ENCODE measurements around the gene CTNNB1. TPM values are rescaled to one million over a fixed set of nuclear protein-coding genes. Genes with fewer than 3 reads are reported as not detected.

CTNNB1 gene
- total RNA-seq, 1 donor: 1,165 TPM

GRCh38 chr3:41209646-41210045 is 10.3 kb downstream of the CTNNB1 start:
- Histone ChIP-seq H3K4me2 (ENCODE audit: insufficient read depth, low read length) (no peak overlapping the region), H2AFZ (ENCODE audit: low read length) (no peak overlapping the region), H3K9me3 (ENCODE audit: low read depth, low read length) (no peaks in the 10 kb centered on the region), H3K36me3 (ENCODE audit: insufficient read depth, low read length) (no peaks in the 10 kb centered on the region), H4K20me1 (ENCODE audit: insufficient read depth, low read length) (peaks cover 94% of the 10 kb centered on the region), H3K27me3 (ENCODE audit: insufficient read depth, low read length) (no peaks in the 10 kb centered on the region), H3K4me1 (ENCODE audit: insufficient read depth, low read length) (peaks cover 26% of the 10 kb centered on the region), H3K79me2 (ENCODE audit: insufficient read depth, low read length) (peaks cover 97% of the 10 kb centered on the region), H3K27ac (ENCODE audit: low read depth, low read length) (no peak overlapping the region), H3K4me3 (ENCODE audit: insufficient read depth, low read length) (no peak overlapping the region)
- no peak for DNase-seq (ENCODE audit: insufficient read length, low spot score, missing footprints)
- no peak for TF ChIP-seq CTCF (IDR thresholded peaks at IDR 0.05; ENCODE audit: extremely low read depth, low read depth, low read length)

- TF ChIP-seq CTCF (IDR thresholded peaks at IDR 0.05; ENCODE audit: extremely low read depth, low read depth, low read length): no peak
- no peak overlapping the region for H3K4me3 ChIP-seq (ENCODE audit: insufficient read depth, low read length)
- H3K9me3 ChIP-seq (ENCODE audit: low read depth, low read length): no peaks in the 10 kb centered on the region
- H4K20me1 ChIP-seq (ENCODE audit: insufficient read depth, low read length): peaks cover 91% of the 10 kb centered on the region
- H3K27me3 ChIP-seq (ENCODE audit: insufficient read depth, low read length): no peaks in the 10 kb centered on the region
- no peaks in the 10 kb centered on the region for H3K36me3 ChIP-seq (ENCODE audit: insufficient read depth, low read length)
- DNase-seq (ENCODE audit: insufficient read length, low spot score, missing footprints): no peak
- peaks cover 97% of the 10 kb centered on the region for H3K79me2 ChIP-seq (ENCODE audit: insufficient read depth, low read length)
- H2AFZ ChIP-seq (ENCODE audit: low read length): no peak overlapping the region
- H3K27ac ChIP-seq (ENCODE audit: low read depth, low read length): no peak overlapping the region
- H3K4me2 ChIP-seq (ENCODE audit: insufficient read depth, low read length): no peak overlapping the region
- H3K4me1 ChIP-seq (ENCODE audit: insufficient read depth, low read length): peaks cover 17% of the 10 kb centered on the region
These were observed 11.7 kb downstream of the CTNNB1 start for GRCh38 chr3:41210966-41211365.

- no peak overlapping the region for H3K27ac ChIP-seq (ENCODE audit: low read depth, low read length)
- no peaks in the 10 kb centered on the region for H3K9me3 ChIP-seq (ENCODE audit: low read depth, low read length)
- no peak for TF ChIP-seq CTCF (IDR thresholded peaks at IDR 0.05; ENCODE audit: extremely low read depth, low read depth, low read length)
- no peak overlapping the region for H3K4me3 ChIP-seq (ENCODE audit: insufficient read depth, low read length)
- no peak for DNase-seq (ENCODE audit: insufficient read length, low spot score, missing footprints)
- H3K79me2 ChIP-seq (ENCODE audit: insufficient read depth, low read length): peaks cover 97% of the 10 kb centered on the region
- H4K20me1 ChIP-seq (ENCODE audit: insufficient read depth, low read length): peaks cover 91% of the 10 kb centered on the region
- no peak overlapping the region for H3K4me2 ChIP-seq (ENCODE audit: insufficient read depth, low read length)
- no peaks in the 10 kb centered on the region for H3K36me3 ChIP-seq (ENCODE audit: insufficient read depth, low read length)
- no peak overlapping the region for H2AFZ ChIP-seq (ENCODE audit: low read length)
- H3K4me1 ChIP-seq (ENCODE audit: insufficient read depth, low read length): peaks cover 17% of the 10 kb centered on the region
- no peaks in the 10 kb centered on the region for H3K27me3 ChIP-seq (ENCODE audit: insufficient read depth, low read length)
These were observed 12.8 kb downstream of the CTNNB1 start for GRCh38 chr3:41212088-41212487.

- H3K4me3 ChIP-seq (ENCODE audit: insufficient read depth, low read length): no peak overlapping the region
- H3K27ac ChIP-seq (ENCODE audit: low read depth, low read length): no peak overlapping the region
- no peak for DNase-seq (ENCODE audit: insufficient read length, low spot score, missing footprints)
- H3K9me3 ChIP-seq (ENCODE audit: low read depth, low read length): no peaks in the 10 kb centered on the region
- H4K20me1 ChIP-seq (ENCODE audit: insufficient read depth, low read length): peaks cover 91% of the 10 kb centered on the region
- H2AFZ ChIP-seq (ENCODE audit: low read length): no peak overlapping the region
- no peak for TF ChIP-seq CTCF (IDR thresholded peaks at IDR 0.05; ENCODE audit: extremely low read depth, low read depth, low read length)
- peaks cover 17% of the 10 kb centered on the region for H3K4me1 ChIP-seq (ENCODE audit: insufficient read depth, low read length)
- no peaks in the 10 kb centered on the region for H3K36me3 ChIP-seq (ENCODE audit: insufficient read depth, low read length)
- no peak overlapping the region for H3K4me2 ChIP-seq (ENCODE audit: insufficient read depth, low read length)
- peaks cover 97% of the 10 kb centered on the region for H3K79me2 ChIP-seq (ENCODE audit: insufficient read depth, low read length)
- H3K27me3 ChIP-seq (ENCODE audit: insufficient read depth, low read length): no peaks in the 10 kb centered on the region
These were observed 14.3 kb downstream of the CTNNB1 start for GRCh38 chr3:41213588-41213987.
